H1 (cell line): ENCODE results near the gene CPTP. TPM values are rescaled to one million over a fixed set of nuclear protein-coding genes. Genes with fewer than 3 reads are reported as not detected.

Experiments
- CTCF ChIA-PET: fragments of 300-600 bp; sonication (Branson Sonifier 250); formaldehyde crosslinking; loops from one replicate; lab custom pipeline; 2021; ENCODE audit not compliant: partially characterized antibody; lab: Charles Lee
- POLR2A ChIA-PET: fragments of 300-600 bp; sonication (Branson Sonifier 250); formaldehyde crosslinking; loops from one replicate; lab custom pipeline; 2021; ENCODE audit warnings: inconsistent platforms; ENCODE audit not compliant: partially characterized antibody; lab: Charles Lee
- DNase-seq, 2 experiments: peaks; one replicate each; pipeline versions ENCODE4 v3.0.0 to v3.0.0-alpha.2; 2010 to 2022; ENCODE audit warnings: low spot score in 2 of 2, low read depth in 1 of 2, mixed read lengths in 1 of 2
- FAIRE-seq: peaks from 2 replicates; lab custom pipeline; 2011; peaks lifted over from hg19 to GRCh38; lab: Jason Lieb, UNC
- H2AFZ ChIP-seq: 2 replicates; pipeline ENCODE4 v1.8.1; 2012; ENCODE audit warnings: low read length, inconsistent platforms
- H2AK5ac ChIP-seq: 2 replicates; pipeline ENCODE4 v1.6.1; 2013; ENCODE audit warnings: low read depth, low read length
- H2BK120ac ChIP-seq: replicated peaks from 2 replicates; pipeline ENCODE3; 2013; ENCODE audit warnings: low read depth, low read length, inconsistent platforms
- H2BK12ac ChIP-seq: 2 replicates; pipeline ENCODE4 v1.6.1; 2013; ENCODE audit warnings: low read depth, low read length
- H2BK15ac ChIP-seq: 2 replicates; pipeline ENCODE4 v1.6.1; 2013; ENCODE audit warnings: low read length
- H2BK20ac ChIP-seq: 2 replicates; pipeline ENCODE4 v1.6.1; 2013; ENCODE audit warnings: low read length
- H2BK5ac ChIP-seq: 2 replicates; pipeline ENCODE4 v1.6.1; 2013; ENCODE audit warnings: low read depth, low read length
- H3K14ac ChIP-seq: 2 replicates; pipeline ENCODE4 v1.6.1; 2013; ENCODE audit warnings: inconsistent platforms; ENCODE audit not compliant: insufficient read length
- H3K18ac ChIP-seq: 2 replicates; pipeline ENCODE4 v1.6.1; 2013; ENCODE audit warnings: low read length; ENCODE audit errors: extremely low read depth
- H3K23ac ChIP-seq: 2 replicates; pipeline ENCODE4 v1.6.1; 2013; ENCODE audit warnings: inconsistent platforms; ENCODE audit not compliant: insufficient read length
- H3K23me2 ChIP-seq: 2 replicates; pipeline ENCODE4 v1.6.1; 2013; ENCODE audit warnings: low read depth, low read length
- H3K27ac ChIP-seq: 2 replicates; pipeline ENCODE4 v1.6.1; 2011; ENCODE audit warnings: low read depth, low read length, inconsistent platforms
- H3K27me3 ChIP-seq, 4 experiments: replicated peaks in 1 of 4; 1 replicate in 1 of 4; 2 replicates in 3 of 4; pipeline versions ENCODE4 v1.6.1 to v1.8.1; 2011 to 2013; ENCODE audit warnings: low read length in 3 of 4, mild to moderate bottlenecking in 3 of 4, inconsistent platforms in 2 of 4, mixed read lengths in 2 of 4, moderate library complexity in 1 of 4; ENCODE audit not compliant: control insufficient read depth in 3 of 4, insufficient read depth in 3 of 4; ENCODE audit errors: extremely low read depth in 1 of 4
- H3K36me3 ChIP-seq, 4 experiments: 2 replicates each; pipeline versions ENCODE4 v1.6.1 to v1.8.1; 2011 to 2013; ENCODE audit warnings: mild to moderate bottlenecking in 4 of 4, low read length in 3 of 4, moderate library complexity in 2 of 4, control low read depth in 1 of 4, inconsistent platforms in 1 of 4; ENCODE audit not compliant: insufficient read depth in 4 of 4, control insufficient read depth in 2 of 4
- H3K4ac ChIP-seq: replicated peaks from 2 replicates; pipeline ENCODE3; 2013; ENCODE audit warnings: low read length, low read depth, mixed read lengths, inconsistent platforms; ENCODE audit not compliant: insufficient read length
- H3K4me1 ChIP-seq, 4 experiments: replicated peaks in 1 of 4; 1 replicate in 1 of 4; 2 replicates in 3 of 4; pipeline versions ENCODE4 v1.6.1 to v1.8.1; 2011 to 2013; ENCODE audit warnings: low read length in 3 of 4, inconsistent platforms in 2 of 4, mixed read lengths in 1 of 4; ENCODE audit not compliant: insufficient read depth in 4 of 4, control insufficient read depth in 3 of 4
- H3K4me2 ChIP-seq, 2 experiments: 2 replicates each; pipeline versions ENCODE4 v1.6.1 to v1.8.1; 2011 to 2013; ENCODE audit warnings: low read depth in 2 of 2, low read length in 2 of 2, control low read depth in 1 of 2, inconsistent platforms in 1 of 2, mild to moderate bottlenecking in 1 of 2; ENCODE audit not compliant: insufficient read depth in 1 of 2
- H3K4me3 ChIP-seq, 4 experiments: fragments of 200-600, 300-600 bp in 1 of 4; sonication (generic), shearing (Covaris generic), sonication (Bioruptor Twin) in 1 of 4; 2 replicates each; pipeline versions ENCODE4 v1.5.1 to v1.8.1; 2011 to 2016; ENCODE audit warnings: low read length in 4 of 4, low read depth in 3 of 4, control low read depth in 2 of 4, inconsistent platforms in 2 of 4, mild to moderate bottlenecking in 2 of 4, mixed read lengths in 1 of 4, moderate library complexity in 1 of 4; ENCODE audit not compliant: insufficient read depth in 2 of 4; ENCODE audit errors: extremely low read depth in 1 of 4
- H3K56ac ChIP-seq: replicated peaks from 2 replicates; pipeline ENCODE3; 2013; ENCODE audit warnings: low read depth, mild to moderate bottlenecking, mixed read lengths, low read length, inconsistent platforms; ENCODE audit not compliant: insufficient read length
- H3K79me1 ChIP-seq: 2 replicates; pipeline ENCODE4 v1.6.1; 2013; ENCODE audit warnings: low read depth, low read length, control low read depth
- H3K79me2 ChIP-seq, 2 experiments: 2 replicates each; pipeline versions ENCODE4 v1.6.1 to v1.8.1; 2012 to 2013; ENCODE audit warnings: low read length in 2 of 2, mild to moderate bottlenecking in 2 of 2, inconsistent platforms in 1 of 2; ENCODE audit not compliant: insufficient read depth in 2 of 2, control insufficient read depth in 1 of 2
- H3K9ac ChIP-seq, 4 experiments: replicated peaks in 1 of 4; 1 replicate in 1 of 4; 2 replicates in 3 of 4; pipeline versions ENCODE4 v1.6.1 to v1.8.1; 2011 to 2013; ENCODE audit warnings: low read depth in 3 of 4, low read length in 3 of 4, control low read depth in 2 of 4, mild to moderate bottlenecking in 2 of 4, moderate library complexity in 2 of 4, inconsistent platforms in 1 of 4; ENCODE audit errors: extremely low read depth in 1 of 4
- H3K9me3 ChIP-seq, 2 experiments: 2 replicates each; pipeline versions ENCODE4 v1.6.1 to v1.8.1; 2012 to 2013; ENCODE audit warnings: mild to moderate bottlenecking in 2 of 2, moderate library complexity in 2 of 2, control low read depth in 1 of 2, inconsistent platforms in 1 of 2, low read depth in 1 of 2, low read length in 1 of 2, mixed read lengths in 1 of 2; ENCODE audit not compliant: insufficient read depth in 2 of 2
- H4K20me1 ChIP-seq, 2 experiments: replicated peaks in 1 of 2; 2 replicates each; pipeline versions ENCODE3 to v1.8.1; 2011 to 2013; ENCODE audit warnings: inconsistent platforms in 2 of 2, low read length in 2 of 2, mild to moderate bottlenecking in 1 of 2; ENCODE audit not compliant: insufficient read depth in 2 of 2, control insufficient read depth in 1 of 2
- H4K5ac ChIP-seq: 2 replicates; pipeline ENCODE4 v1.6.1; 2013; ENCODE audit warnings: low read length, low read depth, mixed read lengths, inconsistent platforms; ENCODE audit not compliant: insufficient read length
- H4K8ac ChIP-seq: 2 replicates; pipeline ENCODE4 v1.8.0; 2013; ENCODE audit warnings: mild to moderate bottlenecking, moderate library complexity, low read length, inconsistent platforms; ENCODE audit not compliant: insufficient read depth; ENCODE audit errors: extremely low read depth
- H4K91ac ChIP-seq: replicated peaks from 2 replicates; pipeline ENCODE3; 2013; ENCODE audit warnings: low read length, mixed read lengths, inconsistent platforms; ENCODE audit not compliant: insufficient read length
- E2F6 ChIP-seq: IDR thresholded peaks from 2 replicates; pipeline ENCODE4 v1.6.1; 2012; ENCODE audit warnings: inconsistent platforms
- NRF1 ChIP-seq: IDR thresholded peaks from 2 replicates; pipeline ENCODE4 v1.6.1; 2011; ENCODE audit warnings: mild to moderate bottlenecking, low read depth, low read length, improper control_type of control experiment
- RBBP5 ChIP-seq: IDR thresholded peaks from 2 replicates; pipeline ENCODE4 v1.7.1; 2012; ENCODE audit warnings: low read depth, mild to moderate bottlenecking, inconsistent platforms, low read length, moderate library complexity, borderline replicate concordance
- TEAD4 ChIP-seq: IDR thresholded peaks from 2 replicates; pipeline ENCODE4 v1.6.1; 2012; ENCODE audit warnings: low read depth, low read length, inconsistent platforms, mixed read lengths
- WGBS, 2 experiments: shearing (Covaris generic) in 1 of 2; methylation state at CpG; one replicate each; pipeline versions ENCODE4 v1.1.6 to v1.1.7; 2013 to 2015; ENCODE audit warnings: low lambda C conversion rate in 2 of 2, mixed read lengths in 2 of 2, inconsistent platforms in 1 of 2, low coverage in 1 of 2, missing lambda C conversion rate in 1 of 2; ENCODE audit not compliant: insufficient replicate concordance in 2 of 2, insufficient coverage in 1 of 2, insufficient read length in 1 of 2; ENCODE audit errors: extremely low coverage in 1 of 2, missing lambda C conversion rate in 1 of 2; 5-methylcytosine and 5-hydroxymethylcytosine counted together
- polyA plus RNA-seq, 7 experiments: library from polyadenylated mRNA; depleted of rRNA in 3 of 7; stranded (reverse) in 5 of 7; unstranded in 2 of 7; fragments of >200 nt in 5 of 7; fragments of 200-250 nt in 2 of 7; gene quantifications; 1 replicate in 5 of 7; 2 replicates in 1 of 7; 4 replicates in 1 of 7; pipeline versions ENCODE4 v1.2.1 to v1.2.3, GENCODE V29; 2011 to 2013; ENCODE audit warnings: missing spikeins in 2 of 7, mixed read lengths in 2 of 7
- total RNA-seq: library from RNA; stranded (reverse); fragmentation: NEBNext Ultra II Directional; extraction: Animal tissue kit (Norgen Biotek cat#: 25700); gene quantifications from 2 replicates; pipeline ENCODE4 v1.2.1, GENCODE V29; 2021
- TF ChIP-seq, protein P1 (sequence below): IDR thresholded peaks from 2 replicates; pipeline ENCODE4 v1.6.1; 2012; ENCODE audit warnings: inconsistent platforms

CPTP gene
- total and polyA plus RNA-seq, 2 of the 8 experiments (the other 6 are each of a cell fraction or from before 2014, with no cell fraction given): 8.1 to 10.6 TPM

DNA sequence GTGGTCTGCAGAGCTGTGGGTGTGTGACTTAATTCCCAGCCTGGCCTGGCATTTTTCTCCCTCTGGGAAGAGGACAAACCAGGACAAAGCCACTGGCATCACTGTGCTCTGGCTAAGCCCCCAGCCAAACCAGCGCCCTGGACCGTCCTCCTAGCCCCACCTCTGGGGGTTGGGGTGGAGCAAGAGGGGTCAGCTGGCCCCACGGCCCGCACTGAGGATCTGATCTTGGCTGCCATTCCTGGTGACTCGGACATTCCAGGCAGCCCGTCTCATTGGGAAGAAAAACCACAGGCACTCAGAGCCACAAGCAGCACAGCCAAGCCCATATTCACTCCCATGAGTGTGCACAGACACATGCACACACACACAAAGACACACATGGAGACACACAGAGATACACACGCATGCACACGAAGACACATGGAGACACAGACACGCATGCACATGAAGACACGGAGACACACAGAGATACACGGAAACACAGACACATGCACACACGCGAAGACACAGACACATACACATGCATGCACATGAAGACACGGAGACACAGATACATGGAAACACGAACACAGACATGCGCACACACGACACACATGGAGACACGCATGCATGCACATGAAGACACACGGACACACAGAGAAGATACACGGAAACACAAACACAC is 36.0 kb downstream of the CPTP start:
- H3K36me3 ChIP-seq: no peaks in the 10 kb centered on the region
- FAIRE-seq (no peak), DNase-seq (no peak)
- peak overlapping the region; percentile 66; the same call in 1 of the 2 replicates for H2BK5ac ChIP-seq
- ChIA-PET POLR2A (interaction anchor here (1.8 to 4.0 kb wide), 3 partner anchors 10 to 24 kb away, joined by 6 to 19 read pairs (median 17); partner anchors contain the start of gene AURKAIP1), CTCF (interaction anchor here (1.1 kb wide), 1 partner anchor 45 kb away, joined by 3 read pairs; no protein-coding TSS in a partner anchor)
- no peaks in the 10 kb centered on the region; the same call in 1 of the 2 replicates for H3K23me2 ChIP-seq
- no peak overlapping the region for H3K4me3 ChIP-seq
- peak overlapping the region; percentile 65 for H3K18ac ChIP-seq
- TF ChIP-seq, protein P1, sequence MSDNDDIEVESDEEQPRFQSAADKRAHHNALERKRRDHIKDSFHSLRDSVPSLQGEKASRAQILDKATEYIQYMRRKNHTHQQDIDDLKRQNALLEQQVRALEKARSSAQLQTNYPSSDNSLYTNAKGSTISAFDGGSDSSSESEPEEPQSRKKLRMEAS: no peak
- TF ChIP-seq RBBP5 (no peak), TEAD4 (peak; percentile 54; the same call in 1 of the 2 replicates), NRF1 (no peak), E2F6 (no peak)
- peak overlapping the region; percentile 94 for H4K91ac ChIP-seq
- no peak overlapping the region for H3K14ac ChIP-seq
- H3K4ac ChIP-seq: peak overlapping the region; percentile 99
- peak overlapping the region in 1 of 4 experiments; percentile 12; a peak in 2 of 7 replicates for H3K9ac ChIP-seq
- no peak overlapping the region for H4K5ac ChIP-seq
- H4K20me1 ChIP-seq: no peaks in the 10 kb centered on the region
- H4K8ac ChIP-seq: no peak overlapping the region; the same call in 1 of the 2 replicates
- peak overlapping the region; percentile 95 for H2BK12ac ChIP-seq
- peak overlapping the region; percentile 97 for H2BK15ac ChIP-seq
- H2AFZ ChIP-seq: no peak overlapping the region
- 88% methylated on average over 20 of the region's 20 CpGs; no CpG with 5 or more reads in 1 of the 2 experiments for WGBS, 2 experiments
- H3K79me2 ChIP-seq: no peaks in the 10 kb centered on the region
- H2BK120ac ChIP-seq: peak overlapping the region; percentile 15
- H3K56ac ChIP-seq: no peak overlapping the region
- no peaks in the 10 kb centered on the region for H3K9me3 ChIP-seq
- H3K23ac ChIP-seq: no peak overlapping the region
- no peak overlapping the region for H3K27ac ChIP-seq
- 0 out of 4 replicates have a peak overlapping the region, but pooled peaks of 1 of the 2 experiments have one; percentile 1 for H3K4me2 ChIP-seq
- no peaks in the 10 kb centered on the region; a peak in 4 of 7 replicates for H3K27me3 ChIP-seq
- H3K4me1 ChIP-seq: peaks cover 2 to 23% (median 17%) of the 10 kb centered on the region in 4 experiments
- H2BK20ac ChIP-seq: 0 out of 2 replicates have a peak overlapping the region, but pooled peaks have one; percentile 87
- H2AK5ac ChIP-seq: peak overlapping the region; percentile 96
- no peaks in the 10 kb centered on the region for H3K79me1 ChIP-seq
